DMS153 (cell line): ENCODE data around the gene ANKRD66.
"Not testable (repeated sequence)": the region's sequence is repeated elsewhere in the genome, so short reads cannot be mapped to it uniquely, and the experiment has no call there.

Experiments
- DNase-seq: peaks from one replicate; lab custom pipeline; 2025; lab: John Stamatoyannopoulos, UW

ANKRD66 gene

GRCh38 chr6:46755865-46756264, 9.1 kb downstream of the ANKRD66 start:
- no peak for DNase-seq

- no peak for DNase-seq
These were observed 9.9 kb downstream of the ANKRD66 start for GRCh38 chr6:46756469-46757213.

- no peak for DNase-seq
These were observed 10.5 kb downstream of the ANKRD66 start for GRCh38 chr6:46757214-46757596.

- no peak for DNase-seq
These were observed 12.4 kb downstream of the ANKRD66 start for GRCh38 chr6:46758960-46759753.

GRCh38 chr6:46760925-46761324, 14.2 kb downstream of the ANKRD66 start:
- no peak for DNase-seq

- no peak for DNase-seq
These were observed 16.7 kb downstream of the ANKRD66 start for GRCh38 chr6:46763466-46763865.

GRCh38 chr6:46764280-46764679, 17.5 kb downstream of the ANKRD66 start:
- not testable (repeated sequence) for DNase-seq

GRCh38 chr6:46764961-46765360, 18.2 kb downstream of the ANKRD66 start:
- DNase-seq = no peak

- no peak for DNase-seq
These were observed 25.3 kb downstream of the ANKRD66 start for GRCh38 chr6:46772016-46772415.

GRCh38 chr6:46772762-46773161, 26.0 kb downstream of the ANKRD66 start:
- DNase-seq = no peak

GRCh38 chr6:46773201-46773855, 26.6 kb downstream of the ANKRD66 start:
- no peak for DNase-seq

GRCh38 chr6:46774736-46775135, 28.0 kb downstream of the ANKRD66 start:
- not testable (repeated sequence) for DNase-seq

GRCh38 chr6:46776070-46776712, 29.5 kb downstream of the ANKRD66 start:
- no peak for DNase-seq

- no peak for DNase-seq
These were observed 31.0 kb downstream of the ANKRD66 start for GRCh38 chr6:46777476-46778346.

- peak; percentile 20 for DNase-seq
These were observed 35.0 kb downstream of the ANKRD66 start for GRCh38 chr6:46781478-46782378.

- no peak for DNase-seq
These were observed 37.8 kb downstream of the ANKRD66 start for GRCh38 chr6:46784535-46784934.

GRCh38 chr6:46787871-46788540, 41.3 kb downstream of the ANKRD66 start:
- DNase-seq = no peak

- no peak for DNase-seq
These were observed 42.1 kb downstream of the ANKRD66 start for GRCh38 chr6:46788791-46789190.

- no peak for DNase-seq
These were observed 43.0 kb downstream of the ANKRD66 start for GRCh38 chr6:46789434-46790354.
